OCI-LY1 (cell line): Measurements from ENCODE around the gene B4GALT4.
"Not testable (repeated sequence)": the region's sequence is repeated elsewhere in the genome, so short reads cannot be mapped to it uniquely, and the experiment has no call there.

Experiments used
- H2AFZ ChIP-seq: fragments of 200-600 bp; sonication (generic), shearing (Covaris generic); 2 replicates; pipeline ENCODE4 v1.6.0; 2014; ENCODE audit warnings: antibody characterized with exemption, mild to moderate bottlenecking, low read length
- H3F3A ChIP-seq: fragments of 200-600 bp; sonication (generic), shearing (Covaris generic); 2 replicates; pipeline ENCODE4 v1.6.0; 2014; ENCODE audit warnings: mild to moderate bottlenecking, antibody characterized with exemption, low read length, moderate library complexity; ENCODE audit not compliant: insufficient read depth
- H3K27ac ChIP-seq: fragments of 200-600 bp; sonication (generic); 2 replicates; pipeline ENCODE4 v1.5.1; 2014; ENCODE audit warnings: low read length, mixed run types, mild to moderate bottlenecking, low read depth; ENCODE audit not compliant: poor library complexity, severe bottlenecking
- H3K27me3 ChIP-seq: fragments of 200-600 bp; sonication (generic); 2 replicates; pipeline ENCODE4 v1.6.0; 2014; ENCODE audit warnings: antibody characterized with exemption, mild to moderate bottlenecking, low read length, moderate library complexity; ENCODE audit not compliant: insufficient read depth
- H3K36me3 ChIP-seq: fragments of 200-600 bp; sonication (generic); 2 replicates; pipeline ENCODE4 v1.6.1; 2014; ENCODE audit warnings: mild to moderate bottlenecking, antibody characterized with exemption, low read length, moderate library complexity, mixed read lengths; ENCODE audit not compliant: insufficient read depth
- H3K4me1 ChIP-seq: fragments of 200-600 bp; sonication (generic); 2 replicates; pipeline ENCODE4 v1.5.1; 2014; ENCODE audit warnings: mild to moderate bottlenecking, low read length, moderate library complexity; ENCODE audit not compliant: insufficient read depth, severe bottlenecking
- H3K4me2 ChIP-seq: fragments of 200-600 bp; sonication (generic), shearing (Covaris generic); 2 replicates; pipeline ENCODE4 v1.6.1; 2014; ENCODE audit warnings: low read length
- H3K4me3 ChIP-seq: fragments of 200-600 bp; sonication (generic); 2 replicates; pipeline ENCODE4 v1.5.1; 2014; ENCODE audit warnings: low read length, low read depth, mild to moderate bottlenecking, mixed read lengths; ENCODE audit not compliant: poor library complexity, severe bottlenecking
- H3K79me2 ChIP-seq: fragments of 200-600 bp; shearing (Covaris generic); 2 replicates; pipeline ENCODE4 v1.6.1; 2016; ENCODE audit warnings: mixed run types, low read length, mixed read lengths; ENCODE audit not compliant: insufficient read depth
- H3K9ac ChIP-seq: fragments of 200-600 bp; sonication (generic), shearing (Covaris generic); 2 replicates; pipeline ENCODE4 v1.6.1; 2014; ENCODE audit warnings: mild to moderate bottlenecking, low read length, mixed read lengths
- H3K9me2 ChIP-seq: fragments of 200-600 bp; sonication (generic), shearing (Covaris generic); 2 replicates; pipeline ENCODE4 v1.6.1; 2014; ENCODE audit warnings: low read depth, mild to moderate bottlenecking, low read length, mixed read lengths
- H3K9me3 ChIP-seq: fragments of 200-600 bp; shearing (Covaris generic); 2 replicates; pipeline ENCODE4 v1.6.1; 2014; ENCODE audit warnings: low read length, mixed read lengths
- H4K20me1 ChIP-seq: fragments of 200-600 bp; sonication (generic), shearing (Covaris generic); 2 replicates; pipeline ENCODE4 v1.6.0; 2016; ENCODE audit warnings: mild to moderate bottlenecking, low read length; ENCODE audit not compliant: insufficient read depth
- CTCF ChIP-seq: fragments of 200-600 bp; sonication (generic), shearing (Covaris generic); IDR thresholded peaks from 2 replicates; pipeline ENCODE4 v1.5.1; 2017; ENCODE audit warnings: mild to moderate bottlenecking, antibody characterized with exemption, low read length, moderate library complexity, mixed read lengths
- EZH2 ChIP-seq: fragments of 200-600 bp; sonication (generic), shearing (Covaris generic); IDR thresholded peaks from 2 replicates; pipeline ENCODE4 v1.8.0; 2017; ENCODE audit warnings: borderline replicate concordance, mixed run types, mild to moderate bottlenecking, antibody characterized with exemption, low read length, moderate library complexity, mixed read lengths

Gene B4GALT4

GRCh38 chr3:119245778-119246177 is 5.1 kb upstream of the B4GALT4 start:
- Histone ChIP-seq H3K27ac (no peak overlapping the region), H3K9ac (no peak overlapping the region), H3K4me1 (peaks cover 7% of the 10 kb centered on the region)

GRCh38 chr3:119243712-119244111 is 3.0 kb upstream of the B4GALT4 start:
- H3K4me2 ChIP-seq: no peak overlapping the region
- TF ChIP-seq EZH2 (no peak), CTCF (no peak)
- no peaks in the 10 kb centered on the region for H3K9me3 ChIP-seq
- H3K79me2 ChIP-seq: peaks cover 11% of the 10 kb centered on the region
- no peak overlapping the region for H3K4me3 ChIP-seq
- no peak overlapping the region for H3K9ac ChIP-seq
- H3K27me3 ChIP-seq: no peaks in the 10 kb centered on the region; the same call in 1 of the 2 replicates
- H3K9me2 ChIP-seq: no peaks in the 10 kb centered on the region
- H4K20me1 ChIP-seq: no peaks in the 10 kb centered on the region
- H3K4me1 ChIP-seq: peaks cover 17% of the 10 kb centered on the region
- H3F3A ChIP-seq: no peaks in the 10 kb centered on the region
- no peak overlapping the region for H2AFZ ChIP-seq
- no peak overlapping the region for H3K27ac ChIP-seq
- no peaks in the 10 kb centered on the region; the same call in 1 of the 2 replicates for H3K36me3 ChIP-seq

More at GRCh38 chr3:119245778-119246177, 5.1 kb upstream of the B4GALT4 start:
- H3F3A ChIP-seq: no peaks in the 10 kb centered on the region
- no peak overlapping the region for H2AFZ ChIP-seq
- no peaks in the 10 kb centered on the region for H3K79me2 ChIP-seq
- no peaks in the 10 kb centered on the region; the same call in 1 of the 2 replicates for H3K36me3 ChIP-seq
- H3K4me2 ChIP-seq: no peak overlapping the region
- no peak for TF ChIP-seq CTCF
- TF ChIP-seq EZH2: no peak
- H3K4me3 ChIP-seq: no peak overlapping the region
- no peaks in the 10 kb centered on the region for H3K9me3 ChIP-seq
- no peaks in the 10 kb centered on the region for H4K20me1 ChIP-seq
- H3K27me3 ChIP-seq: no peaks in the 10 kb centered on the region; the same call in 1 of the 2 replicates
- no peaks in the 10 kb centered on the region for H3K9me2 ChIP-seq

- H3K27ac ChIP-seq, H3K9me3 ChIP-seq, H2AFZ ChIP-seq, H3K4me3 ChIP-seq, H3K4me2 ChIP-seq, H4K20me1 ChIP-seq, H3K9ac ChIP-seq, H3K27me3 ChIP-seq, H3K36me3 ChIP-seq, H3F3A ChIP-seq, H3K9me2 ChIP-seq: not testable (repeated sequence)
- Histone ChIP-seq H3K79me2 (peaks cover 11% of the 10 kb centered on the region), H3K4me1 (peaks cover 19% of the 10 kb centered on the region)
Measured at GRCh38 chr3:119243058-119243529, 2.4 kb upstream of the B4GALT4 start.

- not testable (repeated sequence) for H3K4me2 ChIP-seq
Measured at GRCh38 chr3:119242387-119243057, 1.8 kb upstream of the B4GALT4 start.

More at GRCh38 chr3:119242387-119243057, 1.8 kb upstream of the B4GALT4 start:
- Histone ChIP-seq H3K79me2 (peaks cover 11% of the 10 kb centered on the region), H3K4me1 (peaks cover 19% of the 10 kb centered on the region)
- H3K9me2 ChIP-seq, H3K4me3 ChIP-seq, H4K20me1 ChIP-seq, H3K9ac ChIP-seq, H2AFZ ChIP-seq, H3K27me3 ChIP-seq, H3K27ac ChIP-seq, H3K9me3 ChIP-seq, H3K36me3 ChIP-seq, H3F3A ChIP-seq: not testable (repeated sequence)
